Esophagus muscularis mucosa (tissue), 3 donors: ENCODE data around the gene TSFM.

ENCODE experiments used
- CTCF ChIP-seq, 3 experiments: fragments of 200-600 bp in 2 of 3; fragments of 450-650 bp in 1 of 3; sonication (generic) in 2 of 3; IDR thresholded peaks; one replicate each; pipeline ENCODE4 v1.5.1; 2017 to 2019; ENCODE audit warnings: antibody characterized with exemption in 3 of 3, mild to moderate bottlenecking in 2 of 3, moderate library complexity in 1 of 3
- POLR2A ChIP-seq: fragments of 450-650 bp; IDR thresholded peaks from one replicate; pipeline ENCODE4 v1.6.1; 2017; ENCODE audit warnings: antibody characterized with exemption, moderate library complexity, mild to moderate bottlenecking, low read depth
- POLR2AphosphoS5 ChIP-seq, 2 donors: sonication (generic); formaldehyde crosslinking; IDR thresholded peaks; one replicate each; pipeline ENCODE4 v1.6.1; 2017; ENCODE audit warnings: antibody characterized with exemption in 2 of 2

- TF ChIP-seq POLR2A: no peak
- TF ChIP-seq CTCF (IDR thresholded peaks at IDR 0.05): no peak
- TF ChIP-seq POLR2AphosphoS5 (IDR thresholded peaks at IDR 0.05): no peak
Measured at GRCh38 chr12:57738661-57739237, 43.8 kb upstream of the TSFM start, which contains the start of gene AGAP2.
